Psoas muscle (tissue), 8 donors: ENCODE data around the gene HLA-DMB. TPM values are rescaled to one million over a fixed set of nuclear protein-coding genes. Genes with fewer than 3 reads are reported as not detected.

Source experiments
- ATAC-seq, 4 donors: fragments of 200-7000 bp; cut with Tn5 transposase; one replicate each; pipeline ENCODE4 v1.9.1; 2020; ENCODE audit warnings: moderate library complexity in 3 of 4, mild to moderate bottlenecking in 2 of 4
- DNase-seq, 2 donors: peaks; one replicate each; pipeline ENCODE4 v3.0.0-alpha.2; 2020
- H3K27ac ChIP-seq: fragments of 200-600 bp; one replicate; pipeline ENCODE4 v1.8.0; 2022
- H3K27me3 ChIP-seq, 3 donors: fragments of 200-600 bp in 1 of 3; one replicate each; pipeline versions ENCODE4 v1.6.1 to v1.8.0; 2013 to 2022; ENCODE audit warnings: low read length in 2 of 3, mild to moderate bottlenecking in 2 of 3, moderate library complexity in 1 of 3; ENCODE audit not compliant: insufficient read depth in 3 of 3
- H3K36me3 ChIP-seq, 2 donors: fragments of 200-600 bp in 1 of 2; one replicate each; pipeline versions ENCODE4 v1.6.1 to v1.8.0; 2013 to 2022; ENCODE audit warnings: low read depth in 1 of 2, mild to moderate bottlenecking in 1 of 2, moderate library complexity in 1 of 2; ENCODE audit not compliant: insufficient read depth in 1 of 2
- H3K4me1 ChIP-seq: fragments of 200-600 bp; one replicate; pipeline ENCODE4 v1.8.0; 2022
- H3K4me3 ChIP-seq: fragments of 200-600 bp; one replicate; pipeline ENCODE4 v1.8.0; 2022; ENCODE audit warnings: mild to moderate bottlenecking
- H3K9me3 ChIP-seq: fragments of 200-600 bp; one replicate; pipeline ENCODE4 v1.8.0; 2022
- WGBS, 3 donors: extraction: QIAGEN DNeasy Blood & Tissue Kit; methylation state at CpG; one replicate each; pipeline versions ENCODE4 v1.1.6 to v1.1.7; 2013; 5-methylcytosine and 5-hydroxymethylcytosine counted together
- intact Hi-C, 2 donors: fragments of 100-400 bp; cut with DNase I; formaldehyde crosslinking; loops; one replicate each; pipeline versions ENCODE4 v1.11.0 to v1.14.2; 2022
- polyA plus RNA-seq, 3 donors: library from polyadenylated mRNA; stranded (reverse); fragments of 200-250 nt; gene quantifications; one replicate each; pipeline ENCODE4 v1.2.3, GENCODE V29; 2013
- total RNA-seq, 4 donors: library from RNA; stranded (reverse); fragmentation: NEBNext Ultra II Directional in 2 of 4; extraction: Animal tissue kit (Norgen Biotek cat#: 25700) in 2 of 4; gene quantifications; one replicate each; pipeline versions ENCODE4 v1.2.1 to v1.2.4, GENCODE V29; 2021 to 2023
- TF ChIP-seq, protein P1 (sequence below): fragments of 200-600 bp; IDR thresholded peaks from one replicate; pipeline ENCODE4 v1.8.0; 2022; ENCODE audit warnings: antibody characterized with exemption
- donor health status: healthy with polysubstance abuse.
- donor health status: DM: no; HTN: no; CAD: no; lungs with moderate emphysema.
- donor health status: Bipolar disorder and iron deficiency.
- donor health status: healthy.
- donor health status: DM: yes; HTN: yes; CAD: no.
- donor health status: DM: no; HTN: no; CAD: no.
- donor health status: DM: no; HTN: no; CAD: no.
- donor health status: DM: yes; HTN: yes; CAD: no.

Gene HLA-DMB
- total and polyA plus RNA-seq, 7 donors = 1.4 to 7.6 (median 2.9) TPM

DNA sequence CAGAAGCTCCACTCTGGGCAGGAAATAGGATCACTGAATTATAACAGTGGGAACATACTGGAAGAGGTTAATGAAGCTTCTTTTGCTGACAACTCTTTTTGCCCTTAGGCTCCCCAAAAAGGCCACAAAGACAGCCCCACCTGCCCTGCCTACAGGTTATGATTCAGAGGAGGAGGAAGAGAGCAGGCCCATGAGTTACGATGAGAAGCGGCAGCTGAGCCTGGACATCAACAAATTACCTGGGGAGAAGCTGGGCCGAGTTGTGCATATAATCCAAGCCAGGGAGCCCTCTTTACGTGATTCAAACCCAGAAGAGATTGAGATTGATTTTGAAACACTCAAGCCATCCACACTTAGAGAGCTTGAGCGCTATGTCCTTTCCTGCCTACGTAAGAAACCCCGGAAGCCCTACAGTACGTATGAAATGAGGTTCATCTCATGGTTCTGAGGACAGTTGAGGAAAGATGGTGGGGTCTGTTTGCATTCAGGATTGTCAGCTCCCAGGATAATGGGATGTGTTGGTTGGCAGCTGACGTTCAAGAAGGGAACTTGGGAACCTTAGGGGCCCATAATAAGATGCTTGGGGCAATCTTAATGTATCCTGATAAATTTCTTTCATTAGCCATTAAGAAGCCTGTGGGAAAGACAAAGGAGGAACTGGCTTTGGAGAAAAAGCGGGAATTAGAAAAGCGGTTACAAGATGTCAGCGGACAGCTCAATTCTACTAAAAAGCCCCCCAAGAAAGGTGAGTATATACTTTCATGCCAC lies 39.1 kb upstream of the HLA-DMB start:
- no peaks in the 10 kb centered on the region for H3K27me3 ChIP-seq
- TF ChIP-seq, protein P1, sequence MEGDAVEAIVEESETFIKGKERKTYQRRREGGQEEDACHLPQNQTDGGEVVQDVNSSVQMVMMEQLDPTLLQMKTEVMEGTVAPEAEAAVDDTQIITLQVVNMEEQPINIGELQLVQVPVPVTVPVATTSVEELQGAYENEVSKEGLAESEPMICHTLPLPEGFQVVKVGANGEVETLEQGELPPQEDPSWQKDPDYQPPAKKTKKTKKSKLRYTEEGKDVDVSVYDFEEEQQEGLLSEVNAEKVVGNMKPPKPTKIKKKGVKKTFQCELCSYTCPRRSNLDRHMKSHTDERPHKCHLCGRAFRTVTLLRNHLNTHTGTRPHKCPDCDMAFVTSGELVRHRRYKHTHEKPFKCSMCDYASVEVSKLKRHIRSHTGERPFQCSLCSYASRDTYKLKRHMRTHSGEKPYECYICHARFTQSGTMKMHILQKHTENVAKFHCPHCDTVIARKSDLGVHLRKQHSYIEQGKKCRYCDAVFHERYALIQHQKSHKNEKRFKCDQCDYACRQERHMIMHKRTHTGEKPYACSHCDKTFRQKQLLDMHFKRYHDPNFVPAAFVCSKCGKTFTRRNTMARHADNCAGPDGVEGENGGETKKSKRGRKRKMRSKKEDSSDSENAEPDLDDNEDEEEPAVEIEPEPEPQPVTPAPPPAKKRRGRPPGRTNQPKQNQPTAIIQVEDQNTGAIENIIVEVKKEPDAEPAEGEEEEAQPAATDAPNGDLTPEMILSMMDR = no peak
- 86 to 89% (median 87%) methylated on average over 12 of the region's 12 CpGs for WGBS, 3 donors
- peaks cover 45% of the 10 kb centered on the region for H3K4me1 ChIP-seq
- H3K36me3 ChIP-seq = peaks cover 26 to 87% of the 10 kb centered on the region in 2 donors
- no peak overlapping the region for H3K4me3 ChIP-seq
- DNase-seq (no peak), ATAC-seq (no peak)
- H3K27ac ChIP-seq = no peak overlapping the region
- H3K9me3 ChIP-seq = no peaks in the 10 kb centered on the region
- intact Hi-C loops = loop anchor here in 1 of 2 donors (10.0 kb wide), 1 partner anchor 1165 kb away; the partner anchor contains the start of genes HSPA1A and HSPA1L

GRCh38 chr6:32977953-32978324 lies 37.1 kb upstream of the HLA-DMB start:
- Histone ChIP-seq H3K36me3 (peaks cover 32 to 100% of the 10 kb centered on the region in 2 donors), H3K4me3 (no peak overlapping the region), H3K4me1 (peaks cover 45% of the 10 kb centered on the region), H3K27ac (peak overlapping the region; percentile 14), H3K9me3 (no peaks in the 10 kb centered on the region), H3K27me3 (no peaks in the 10 kb centered on the region)
- WGBS, 3 donors = 57 to 67% (median 61%) methylated on average over 7 of the region's 7 CpGs
- DNase-seq (no peak), ATAC-seq (no peak)
- TF ChIP-seq, protein P1 = no peak
- intact Hi-C loops = loop anchor here in 1 of 2 donors (10.0 kb wide), 1 partner anchor 1163 kb away; the partner anchor contains the start of genes HSPA1A and HSPA1L

DNA sequence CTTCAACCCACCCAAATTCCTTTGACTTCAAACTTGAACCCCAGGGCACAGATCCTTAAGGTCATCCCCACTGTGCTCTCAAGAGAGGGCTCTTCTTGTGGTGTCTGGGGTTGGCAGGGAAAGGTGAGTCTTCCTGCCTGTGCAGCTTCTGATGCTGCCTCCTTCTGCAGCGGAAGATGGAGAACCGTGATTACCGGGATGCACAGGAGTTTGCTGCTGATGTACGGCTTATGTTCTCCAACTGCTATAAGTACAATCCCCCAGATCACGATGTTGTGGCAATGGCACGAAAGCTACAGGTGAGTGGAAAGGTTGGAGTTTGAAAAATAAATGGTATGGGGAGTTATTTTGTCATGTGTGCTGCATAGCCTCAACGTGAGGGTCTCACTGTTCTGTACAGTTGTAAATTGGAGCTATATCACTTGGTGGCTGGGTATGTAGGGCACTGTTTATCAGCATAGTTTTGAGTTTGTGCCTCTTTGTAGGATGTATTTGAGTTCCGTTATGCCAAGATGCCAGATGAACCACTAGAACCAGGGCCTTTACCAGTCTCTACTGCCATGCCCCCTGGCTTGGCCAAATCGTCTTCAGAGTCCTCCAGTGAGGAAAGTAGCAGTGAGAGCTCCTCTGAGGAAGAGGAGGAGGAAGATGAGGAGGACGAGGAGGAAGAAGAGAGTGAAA lies 36.6 kb upstream of the HLA-DMB start:
- 62 to 70% (median 66%) methylated on average over 10 of the region's 10 CpGs for WGBS, 3 donors

DNA sequence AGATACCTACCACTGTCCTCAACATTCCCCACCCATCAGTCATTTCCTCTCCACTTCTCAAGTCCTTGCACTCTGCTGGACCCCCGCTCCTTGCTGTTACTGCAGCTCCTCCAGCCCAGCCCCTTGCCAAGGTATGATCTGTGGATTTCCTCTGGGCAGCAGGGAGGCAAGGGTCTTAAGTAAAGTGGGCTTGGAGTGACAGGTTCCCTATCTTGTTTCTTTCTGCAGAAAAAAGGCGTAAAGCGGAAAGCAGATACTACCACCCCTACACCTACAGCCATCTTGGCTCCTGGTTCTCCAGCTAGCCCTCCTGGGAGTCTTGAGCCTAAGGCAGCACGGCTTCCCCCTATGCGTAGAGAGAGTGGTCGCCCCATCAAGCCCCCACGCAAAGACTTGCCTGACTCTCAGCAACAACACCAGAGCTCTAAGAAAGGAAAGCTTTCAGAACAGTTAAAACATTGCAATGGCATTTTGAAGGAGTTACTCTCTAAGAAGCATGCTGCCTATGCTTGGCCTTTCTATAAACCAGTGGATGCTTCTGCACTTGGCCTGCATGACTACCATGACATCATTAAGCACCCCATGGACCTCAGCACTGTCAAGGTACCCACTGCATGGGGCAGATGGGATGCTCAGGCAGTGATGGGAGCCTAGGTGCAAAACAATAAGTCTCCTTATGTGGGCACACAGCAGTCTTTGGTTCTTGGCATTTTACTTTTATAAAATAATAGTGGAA lies 35.7 kb upstream of the HLA-DMB start:
- ATAC-seq (no peak), DNase-seq (no peak)
- Histone ChIP-seq H3K27ac (no peak overlapping the region), H3K9me3 (no peaks in the 10 kb centered on the region), H3K4me1 (peaks cover 44% of the 10 kb centered on the region), H3K36me3 (peaks cover 35 to 94% of the 10 kb centered on the region in 2 donors), H3K27me3 (no peaks in the 10 kb centered on the region), H3K4me3 (peak overlapping the region; percentile 79)
- intact Hi-C loops = loop anchor here in 1 of 2 donors (10.0 kb wide), 1 partner anchor 1162 kb away; the partner anchor contains the start of genes HSPA1A and HSPA1L
- 76 to 87% (median 77%) methylated on average over 7 of the region's 7 CpGs for WGBS, 3 donors
- TF ChIP-seq, protein P1 = no peak

More for the DNA sequence above, 36.6 kb upstream of the HLA-DMB start:
- Histone ChIP-seq H3K27me3 (no peaks in the 10 kb centered on the region), H3K9me3 (no peaks in the 10 kb centered on the region), H3K4me3 (peak overlapping the region; percentile 79), H3K27ac (peak overlapping the region; percentile 14), H3K4me1 (peaks cover 45% of the 10 kb centered on the region), H3K36me3 (peaks cover 35 to 100% of the 10 kb centered on the region in 2 donors)
- DNase-seq = no peak
- TF ChIP-seq, protein P1 = no peak
- intact Hi-C loops = loop anchor here in 1 of 2 donors (10.0 kb wide), 1 partner anchor 1163 kb away; the partner anchor contains the start of genes HSPA1A and HSPA1L
- ATAC-seq = no peak
